Measurements from ENCODE around the gene SYK. TPM values are rescaled to one million over a fixed set of nuclear protein-coding genes. Genes with fewer than 3 reads are reported as not detected.

The SYK gene
- polyA plus RNA-seq, 1 donor, result 2.5 TPM

DNA sequence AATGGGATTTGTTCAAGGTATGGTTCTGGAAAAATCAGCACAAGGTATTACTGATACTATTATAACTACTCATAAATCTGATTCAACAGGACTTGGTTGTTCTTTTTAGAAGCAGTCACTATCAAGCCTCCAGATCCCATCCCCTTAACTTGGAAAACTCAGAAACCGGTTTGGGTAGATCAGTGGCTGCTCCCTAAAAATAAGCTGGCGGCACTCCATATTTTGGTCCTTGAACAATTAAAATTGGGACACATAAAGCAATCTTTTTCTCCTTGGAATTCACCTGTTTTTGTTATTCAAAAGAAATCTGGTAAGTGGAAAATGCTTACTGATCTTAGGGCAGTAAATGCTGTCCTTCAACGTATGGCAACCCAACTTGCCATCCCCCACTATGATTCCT, 104.2 kb downstream of the SYK start:
- DNase-seq (ENCODE audit: low read depth), result no peak

DNA sequence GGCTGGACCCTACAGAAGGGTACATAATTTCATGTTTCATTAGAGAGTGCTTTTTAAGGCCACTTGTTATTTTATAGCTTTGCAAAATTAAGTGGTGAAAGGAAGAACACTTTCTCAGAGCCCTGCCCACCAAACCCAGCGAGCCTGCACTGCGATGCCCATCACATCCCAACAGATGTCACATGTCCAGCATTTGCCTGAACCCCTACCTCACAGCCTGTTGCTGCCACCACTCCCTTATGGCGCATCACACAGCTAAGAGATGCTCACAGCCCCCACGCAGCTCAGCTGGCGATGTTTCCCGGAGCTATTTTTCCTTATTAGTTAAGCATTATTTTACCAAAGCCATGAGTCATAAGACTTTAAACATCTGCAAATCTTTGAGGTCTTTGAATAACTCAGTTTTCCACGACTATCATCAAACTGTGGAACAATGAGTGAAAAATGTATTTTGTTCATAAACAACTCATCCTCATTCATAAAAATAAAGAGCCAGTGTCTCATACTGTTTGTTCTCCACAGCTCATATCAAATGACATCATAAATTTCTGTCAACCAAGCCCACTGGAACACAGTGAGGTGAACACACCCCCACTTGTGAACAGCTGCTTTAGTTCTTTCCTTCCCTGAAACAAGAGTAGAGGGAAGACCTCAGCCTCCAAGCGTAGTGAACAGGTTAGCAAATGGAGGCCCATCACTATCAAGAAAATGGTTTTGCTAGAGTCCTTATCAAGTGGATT, 104.9 kb downstream of the SYK start:
- no peak for DNase-seq (ENCODE audit: low read depth)

DNA sequence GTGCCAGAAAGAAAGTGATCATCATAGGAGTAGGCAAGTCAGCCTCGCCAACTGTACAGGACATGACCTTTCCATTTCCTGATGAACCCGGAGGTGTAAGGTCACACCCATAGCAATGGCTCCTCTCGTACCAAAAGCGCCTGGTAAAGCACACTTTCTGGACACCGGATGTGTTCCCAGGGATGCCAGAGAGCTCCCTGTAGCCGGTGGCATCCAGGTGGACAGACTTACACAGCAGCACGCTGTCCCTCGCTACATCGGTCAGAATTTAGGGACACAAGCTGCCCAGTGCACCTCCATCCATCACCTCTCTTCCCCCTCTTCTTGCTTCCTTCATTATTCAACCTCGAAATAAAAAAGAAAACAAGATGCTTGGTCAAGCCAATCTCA, 105.4 kb downstream of the SYK start:
- no peak for DNase-seq (ENCODE audit: low read depth)

DNA sequence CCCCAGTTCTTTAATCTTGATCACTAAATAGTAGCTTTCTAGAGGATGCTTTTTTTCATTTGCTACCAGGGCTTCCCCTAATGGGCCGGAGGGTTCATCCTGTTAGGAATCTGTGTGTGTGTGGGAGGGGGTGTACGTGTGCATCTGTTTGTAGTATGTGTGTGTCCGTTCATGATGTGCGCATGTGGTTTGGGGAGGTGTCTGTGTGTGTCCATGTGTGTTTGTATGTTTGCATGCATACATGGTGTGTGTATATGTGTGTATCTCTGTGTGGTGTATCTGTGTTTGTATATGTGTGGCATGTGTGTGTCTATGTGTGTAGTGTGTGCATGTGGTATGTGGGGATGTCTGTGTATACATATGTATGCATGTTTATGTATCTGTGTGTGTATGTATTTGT, 106.2 kb downstream of the SYK start:
- DNase-seq (ENCODE audit: low read depth), result no peak

DNA sequence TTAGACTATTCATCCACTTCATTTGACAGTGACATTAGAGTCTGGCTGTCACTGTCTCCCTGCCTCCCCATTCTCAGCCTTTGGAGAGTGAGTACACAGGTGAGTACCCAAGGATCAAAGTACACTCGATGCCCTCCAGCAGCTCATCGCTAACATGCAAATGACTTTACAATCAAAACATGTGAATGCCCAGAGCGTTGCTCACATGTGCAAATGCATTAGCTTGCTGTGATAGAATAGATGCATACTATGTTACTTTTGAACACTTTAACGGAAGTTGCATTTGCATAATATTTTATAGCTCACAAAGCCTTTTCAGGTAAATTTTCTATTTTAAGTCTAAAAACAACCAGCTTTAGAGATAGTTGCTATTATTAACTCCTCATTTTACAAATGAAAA, 107.6 kb downstream of the SYK start:
- no peak for DNase-seq (ENCODE audit: low read depth)

DNA sequence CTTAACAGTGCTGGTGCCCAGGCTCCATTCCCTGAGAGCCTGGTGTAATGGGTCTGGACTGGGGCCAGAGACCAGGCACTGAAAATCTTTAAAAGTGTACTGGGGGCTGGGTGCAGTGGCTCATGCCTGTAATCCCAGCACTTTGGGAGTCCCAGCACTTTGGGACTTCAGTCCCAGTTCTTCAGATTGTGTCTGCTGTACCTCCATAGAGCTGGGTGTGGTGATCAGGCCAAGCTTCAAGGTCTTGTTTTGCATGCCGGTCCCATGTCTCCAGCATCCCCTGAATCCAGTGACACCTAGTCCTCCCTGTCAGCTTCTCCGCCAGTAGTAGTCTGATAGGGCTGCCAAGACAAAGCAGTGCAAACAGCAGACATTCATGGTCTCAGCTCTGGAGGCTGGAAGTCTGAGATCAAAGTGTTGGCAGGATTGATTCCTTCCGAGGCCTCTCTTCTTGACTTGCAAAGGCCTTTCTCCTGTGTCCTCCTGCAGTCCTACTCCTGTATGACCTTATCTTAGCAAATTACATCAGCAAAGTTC, 108.2 kb downstream of the SYK start:
- no peak for DNase-seq (ENCODE audit: low read depth)

DNA sequence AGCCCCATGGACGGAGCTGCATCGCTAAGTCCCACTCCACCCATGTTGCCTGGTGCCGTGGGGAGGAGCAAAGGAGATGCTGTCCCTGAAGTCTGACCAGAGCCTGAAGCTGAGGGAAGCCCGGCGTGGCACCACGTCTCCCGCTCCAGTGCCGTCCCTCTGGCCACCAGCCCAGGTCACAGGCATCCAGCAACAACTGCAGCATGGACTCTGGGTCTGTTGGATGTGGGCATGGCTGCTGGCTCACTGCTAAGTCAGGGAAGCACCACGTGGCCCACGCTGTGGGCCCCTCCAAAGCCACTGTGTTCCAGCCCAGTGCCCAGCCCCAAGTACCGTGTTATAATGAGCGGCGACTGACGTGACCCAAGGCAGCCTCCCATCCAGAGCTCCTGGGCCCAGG, 112.6 kb downstream of the SYK start:
- DNase-seq (ENCODE audit: low read depth), result no peak

DNA sequence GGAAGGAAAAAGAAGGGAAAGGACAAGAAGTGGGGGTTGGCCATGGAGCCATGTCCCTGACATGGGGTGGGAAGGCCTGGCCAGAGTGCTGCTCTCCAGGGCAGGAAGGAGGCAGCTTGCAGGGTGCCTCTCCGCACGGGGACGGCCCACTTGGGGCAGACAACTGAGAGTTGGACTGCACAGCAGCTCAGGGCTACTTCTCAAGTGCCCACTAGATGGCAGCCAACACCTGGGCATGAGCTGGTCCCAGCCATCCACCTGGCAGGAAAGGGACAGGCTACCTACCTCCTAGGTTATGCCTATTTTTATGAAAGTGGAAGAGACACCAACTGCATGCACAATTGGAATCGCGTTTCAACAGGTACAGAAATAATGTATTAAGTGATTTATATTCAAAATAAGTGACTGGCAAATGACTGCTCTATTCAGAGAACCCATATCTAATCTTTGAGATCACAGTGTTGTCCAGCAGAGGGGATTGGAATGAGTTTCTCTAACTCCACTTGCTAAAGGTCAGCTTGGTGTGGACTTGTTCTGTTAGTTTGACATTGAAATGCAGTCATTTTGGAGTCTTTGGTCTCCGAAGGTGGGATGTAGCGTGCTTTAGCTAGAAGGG, 113.4 kb downstream of the SYK start:
- DNase-seq (ENCODE audit: low read depth), result peak; percentile 35

DNA sequence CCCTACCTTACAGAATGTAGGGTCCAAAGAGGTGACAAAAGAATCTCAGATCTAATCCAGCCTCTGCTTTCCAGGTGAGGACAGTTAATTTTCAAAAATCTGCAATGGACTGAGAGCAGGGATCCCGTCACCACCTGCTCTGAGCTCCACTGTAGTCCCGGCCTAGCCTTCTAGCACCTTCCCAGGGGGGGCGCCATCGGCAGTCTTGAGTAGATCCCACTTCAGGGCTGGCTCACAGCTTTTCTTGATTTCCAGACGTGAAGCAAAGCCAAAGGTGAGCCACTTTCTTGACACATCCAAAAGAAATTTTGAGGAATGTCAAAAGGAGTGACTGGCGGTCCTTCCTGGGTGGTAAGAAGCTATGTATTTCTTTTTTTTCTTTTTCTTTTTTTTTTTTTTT, 114.1 kb downstream of the SYK start:
- no peak for DNase-seq (ENCODE audit: low read depth)

DNA sequence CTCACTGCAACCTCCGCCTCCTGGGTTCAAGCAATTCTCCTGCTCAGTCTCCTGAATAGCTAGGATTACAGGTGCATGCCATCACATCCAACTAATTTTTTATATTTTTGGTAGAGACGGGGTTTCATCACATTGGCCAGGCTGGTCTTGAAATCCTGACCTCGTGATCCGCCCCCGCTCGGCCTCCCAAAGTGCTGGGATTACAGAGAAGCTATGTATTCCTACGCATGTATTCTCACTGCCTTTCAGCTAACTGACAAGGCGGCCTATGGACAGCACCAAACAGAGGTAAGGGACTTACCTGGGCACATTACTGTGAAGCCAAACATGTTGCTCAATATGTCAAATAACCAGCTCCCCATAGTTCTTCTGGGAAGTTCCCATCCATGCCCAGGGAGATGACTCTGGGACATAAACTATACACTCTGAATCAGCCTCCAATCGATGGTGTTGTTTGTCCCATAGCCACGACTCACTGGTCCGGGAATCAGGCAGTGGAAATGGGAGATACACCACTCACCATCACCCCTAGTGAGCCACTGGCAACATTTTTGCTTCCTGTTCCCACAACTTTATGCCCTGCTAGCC, 114.6 kb downstream of the SYK start:
- DNase-seq (ENCODE audit: low read depth), result no peak

DNA sequence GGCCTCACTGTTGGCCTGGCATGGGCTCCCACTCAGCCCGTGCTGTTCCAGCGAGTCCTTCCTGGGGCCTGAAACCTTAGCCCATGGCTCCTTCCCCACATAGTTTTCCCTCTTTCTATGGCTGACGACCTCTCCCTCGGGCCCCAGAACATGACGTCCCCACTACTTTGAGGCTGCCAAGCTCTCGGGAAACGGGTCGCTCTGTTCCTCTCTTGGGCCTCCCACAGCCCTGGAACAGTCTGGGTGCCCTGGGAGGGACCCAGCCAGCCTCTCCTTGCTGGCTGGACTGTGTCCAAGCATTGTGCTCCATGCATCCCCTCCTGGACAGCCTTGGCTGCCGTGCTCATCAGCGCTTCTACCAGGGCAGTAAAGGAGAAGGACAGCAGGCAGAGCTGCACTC, 118.3 kb downstream of the SYK start:
- DNase-seq (ENCODE audit: low read depth), result no peak

DNA sequence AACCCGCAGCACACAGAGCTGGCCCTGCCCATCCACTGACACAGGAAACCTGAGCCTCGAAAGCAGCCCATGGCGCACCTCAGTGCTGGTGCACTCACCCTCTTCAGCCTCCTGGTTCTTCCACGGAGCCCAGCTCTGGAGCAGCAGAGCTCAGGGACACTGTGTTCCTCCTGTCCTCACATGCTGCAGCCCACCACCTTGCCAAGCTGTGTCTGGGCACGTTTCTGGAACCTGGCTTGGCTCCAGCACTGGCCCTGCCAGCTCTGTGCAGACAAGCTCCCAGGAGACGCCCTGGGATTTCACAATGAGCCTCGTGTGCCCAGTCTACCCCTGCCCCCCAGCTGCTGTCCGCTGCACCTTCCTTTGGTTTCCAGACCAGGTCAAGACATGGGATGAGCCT, 119.5 kb downstream of the SYK start:
- no peak for DNase-seq (ENCODE audit: low read depth)

DNA sequence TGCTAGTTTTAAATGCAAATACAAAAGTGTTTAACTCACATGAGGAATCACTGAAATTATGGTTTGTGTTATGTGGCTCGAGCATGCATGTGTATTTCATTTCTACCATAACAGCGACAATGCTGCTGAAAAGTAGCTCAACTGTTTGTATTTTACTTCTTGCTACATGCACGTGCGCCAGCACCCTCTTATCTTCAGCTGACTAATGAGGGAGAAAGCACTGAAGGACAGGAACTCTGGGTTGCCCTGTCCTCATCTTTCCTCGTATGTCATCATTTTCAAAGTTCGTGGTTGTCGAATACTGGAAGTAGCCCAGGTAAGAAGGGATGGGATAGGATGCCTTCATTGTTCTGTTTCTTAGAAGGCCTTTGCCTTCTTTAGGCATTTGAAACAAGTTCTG, 120.3 kb downstream of the SYK start:
- DNase-seq (ENCODE audit: low read depth), result no peak

DNA sequence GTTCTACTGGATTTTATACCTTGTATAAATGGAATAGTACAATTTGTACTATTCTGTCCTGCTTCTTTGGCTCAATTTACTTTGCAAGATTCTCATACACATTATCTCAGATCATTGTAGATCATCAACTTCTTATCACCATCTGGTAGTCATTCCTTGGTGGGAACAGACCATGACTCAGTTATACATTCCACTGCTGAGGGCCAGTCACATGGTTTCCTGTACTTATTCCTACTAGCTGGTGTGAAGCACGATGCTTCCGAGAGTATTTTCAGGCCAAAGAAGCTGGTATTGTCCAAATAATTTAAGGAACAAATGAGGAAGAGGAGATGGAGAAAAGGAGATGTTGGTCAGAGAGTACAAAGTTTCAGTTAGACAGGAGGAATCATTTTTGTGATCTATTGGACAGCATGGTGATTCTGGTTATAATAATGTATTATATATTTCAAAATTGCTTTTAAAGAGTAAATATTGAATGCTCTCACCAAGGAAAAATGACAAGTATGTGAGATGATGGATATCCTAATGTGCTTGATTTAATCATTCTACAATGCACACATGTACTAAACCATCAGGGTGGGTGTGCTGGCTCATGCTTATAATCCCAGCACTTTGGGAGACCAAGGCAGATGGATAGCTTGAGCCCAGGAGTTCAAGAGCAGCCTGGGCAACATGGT, 124.1 kb downstream of the SYK start:
- DNase-seq (ENCODE audit: low read depth), result no peak

DNA sequence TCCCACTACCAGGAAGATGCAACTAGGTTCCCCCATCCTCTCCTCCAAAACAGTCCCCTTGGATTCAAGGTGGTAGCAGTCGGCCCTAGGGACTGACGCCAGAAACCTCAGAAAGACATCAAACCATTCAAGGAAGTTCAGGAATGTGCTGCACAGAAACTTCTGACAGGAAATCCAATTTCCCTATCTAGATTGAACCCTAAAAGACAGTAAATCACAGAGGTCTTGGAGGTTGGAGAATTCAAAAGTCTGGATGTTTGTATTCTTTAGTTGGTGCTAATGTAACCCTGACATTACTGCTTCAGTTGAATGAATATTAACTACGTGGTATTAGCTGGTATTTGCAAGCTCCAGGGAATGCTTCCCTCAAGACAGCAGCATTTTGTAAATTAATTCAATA, 125.3 kb downstream of the SYK start:
- no peak for DNase-seq (ENCODE audit: low read depth)

DNA sequence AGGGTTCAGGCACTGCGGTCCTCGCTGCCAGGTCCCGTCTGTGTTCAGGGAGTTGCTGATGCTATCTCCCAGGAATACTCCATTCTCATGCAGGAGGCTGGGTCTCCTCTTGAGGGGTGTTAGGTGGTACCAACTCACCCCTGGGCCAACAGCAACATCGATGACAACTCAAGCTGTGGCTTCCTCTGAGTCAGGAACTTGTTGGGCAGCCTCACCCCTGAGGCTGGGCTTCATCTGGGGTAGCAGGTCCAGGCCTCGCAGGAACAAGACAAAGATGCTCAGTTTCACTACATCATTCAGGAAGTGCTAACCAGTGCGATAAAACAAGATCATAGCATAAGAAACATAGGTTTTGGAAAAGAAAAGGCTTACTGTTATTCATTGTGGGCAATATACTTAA, 125.9 kb downstream of the SYK start:
- DNase-seq (ENCODE audit: low read depth), result no peak

DNA sequence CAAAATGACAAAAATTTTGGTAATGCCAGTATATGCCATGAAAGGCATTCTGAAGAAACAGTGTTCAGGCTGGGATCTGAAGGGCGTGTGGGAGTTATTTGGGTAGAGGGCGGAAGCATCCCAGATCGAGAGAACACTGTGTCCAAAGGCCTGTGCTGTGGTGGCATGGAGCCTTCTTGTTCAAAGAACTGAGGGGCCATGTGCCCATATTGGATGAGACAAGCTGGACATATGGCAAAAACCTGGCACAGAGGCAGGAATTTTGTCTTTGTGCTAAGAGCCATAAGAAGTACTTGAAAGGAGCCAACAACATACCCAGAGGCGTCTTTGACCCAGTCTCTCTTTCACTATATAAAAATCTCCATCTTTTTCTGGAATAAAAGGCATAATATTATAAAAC, 128.0 kb downstream of the SYK start:
- no peak for DNase-seq (ENCODE audit: low read depth)

DNA sequence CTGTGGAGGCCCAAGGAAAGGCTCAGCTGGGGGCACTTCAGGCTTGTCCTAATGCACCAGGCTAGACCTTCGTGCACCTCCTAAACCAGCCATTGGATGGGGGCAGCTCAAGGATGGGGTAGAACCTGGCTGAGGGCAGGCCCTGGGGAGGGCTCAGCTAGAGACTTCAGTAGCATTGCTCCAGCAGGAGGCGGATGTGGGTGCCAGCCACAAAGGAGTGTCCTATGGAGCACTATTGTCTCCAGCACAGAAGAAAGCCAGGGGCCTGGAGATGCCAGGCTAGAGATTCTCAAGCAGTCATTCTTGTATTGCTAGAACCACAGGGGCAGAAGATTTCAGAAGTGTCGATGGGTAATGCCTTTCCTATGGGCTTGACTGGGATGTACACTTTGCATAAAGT, 131.8 kb downstream of the SYK start:
- DNase-seq (ENCODE audit: low read depth), result no peak

DNA sequence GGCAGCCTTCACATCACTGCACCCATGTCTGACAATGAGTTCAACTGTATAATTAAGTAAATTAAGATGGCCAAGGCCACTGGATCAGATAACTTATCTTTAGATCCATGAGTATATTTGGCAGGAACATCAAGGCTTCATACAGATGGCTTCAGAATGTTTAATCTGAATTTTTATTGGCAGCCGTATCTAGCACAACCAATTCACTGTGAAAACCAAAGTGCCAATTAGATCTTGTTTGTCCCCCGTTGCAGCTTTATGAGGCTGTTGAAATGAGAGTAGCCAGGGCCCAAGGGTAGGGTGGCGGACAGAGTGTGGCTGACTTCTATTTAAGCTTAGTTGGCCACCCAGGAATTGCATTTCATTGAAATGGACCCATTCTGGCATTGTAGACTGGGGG, 137.7 kb downstream of the SYK start:
- DNase-seq (ENCODE audit: low read depth), result no peak

DNA sequence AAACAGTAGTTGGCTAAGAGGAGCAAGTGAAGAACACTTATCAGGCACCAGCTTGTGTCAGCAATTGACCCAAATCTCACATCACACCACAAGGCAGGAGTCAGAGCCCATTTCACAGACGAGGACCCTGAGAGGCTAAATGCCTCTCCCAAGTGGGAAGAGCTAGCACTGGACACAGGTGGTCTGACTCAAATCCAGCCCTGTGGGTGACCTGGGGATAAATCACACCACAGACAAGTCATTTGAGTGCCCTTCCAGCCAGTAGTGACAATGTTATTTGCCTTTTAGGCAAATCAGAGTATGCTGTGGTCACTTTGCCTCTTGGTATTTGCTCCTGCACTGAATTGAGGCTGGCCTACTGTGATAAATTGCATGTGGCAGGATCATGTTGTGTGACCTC, 138.7 kb downstream of the SYK start:
- no peak for DNase-seq (ENCODE audit: low read depth)

DNA sequence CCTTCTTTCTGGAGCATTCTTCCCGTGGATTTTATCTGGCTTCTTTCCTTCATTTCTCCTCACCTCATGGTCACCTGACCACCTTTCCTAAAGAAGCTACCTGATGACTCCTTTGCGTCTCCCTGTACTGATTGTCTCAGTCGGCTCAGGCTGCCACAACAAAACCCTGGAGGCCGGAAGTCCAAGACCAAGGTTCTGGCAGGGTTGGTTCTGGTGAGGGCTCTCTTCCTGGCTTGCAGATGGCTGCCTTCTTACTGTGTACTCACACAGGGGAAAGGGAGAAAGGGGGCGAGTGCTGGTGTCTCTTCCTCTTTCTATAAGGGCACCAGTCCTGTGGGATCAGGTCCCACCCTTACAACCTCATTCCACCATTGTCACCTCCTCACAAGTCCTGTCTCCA, 140.0 kb downstream of the SYK start:
- no peak for DNase-seq (ENCODE audit: low read depth)

DNA sequence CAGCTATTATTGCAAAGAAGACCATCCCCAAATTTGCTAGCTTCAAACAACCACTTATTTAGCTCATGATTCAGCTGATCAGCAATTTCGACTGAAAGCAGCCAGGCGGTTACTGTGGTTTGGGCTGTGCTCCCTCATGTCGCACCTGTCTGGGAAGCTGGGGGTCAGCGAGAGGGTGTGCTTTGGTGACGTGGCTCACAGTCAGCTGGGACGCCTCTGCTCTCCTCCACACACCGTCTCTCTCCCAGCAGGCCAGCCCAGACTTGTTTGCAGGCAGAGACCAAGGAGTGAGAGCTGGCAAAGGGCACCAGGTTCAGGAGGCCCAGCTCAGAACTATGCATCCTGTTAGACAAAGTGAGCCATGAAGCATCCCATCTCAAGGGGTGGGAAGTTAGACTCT, 140.9 kb downstream of the SYK start:
- DNase-seq (ENCODE audit: low read depth), result no peak

DNA sequence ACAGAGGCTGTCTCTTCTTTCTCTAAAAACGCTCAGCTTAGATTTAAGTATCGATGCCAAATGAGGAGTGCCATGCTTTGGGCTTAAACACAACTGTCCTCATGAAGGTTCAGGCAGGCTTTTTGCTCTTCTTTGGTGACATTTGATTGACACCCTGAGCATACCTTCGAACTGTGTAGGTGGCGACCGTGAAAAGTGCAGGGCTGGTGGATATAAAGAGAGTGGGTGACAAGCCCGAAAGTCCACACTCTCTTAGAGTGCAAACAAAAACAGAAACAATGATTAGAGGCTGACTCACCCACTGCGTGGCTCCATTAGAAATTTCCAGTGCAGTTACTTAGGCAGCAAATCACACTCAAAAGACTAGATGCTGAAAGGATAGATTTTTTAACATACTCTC, 141.7 kb downstream of the SYK start:
- DNase-seq (ENCODE audit: low read depth), result no peak

All from forelimb muscle (tissue), 1 donor.